ENCODE measurements around the gene ATP8B2. TPM values are rescaled to one million over a fixed set of nuclear protein-coding genes. Genes with fewer than 3 reads are reported as not detected.

Gene ATP8B2
- total RNA-seq, 1 experiment from 2014 or later = 50.0 TPM

DNA sequence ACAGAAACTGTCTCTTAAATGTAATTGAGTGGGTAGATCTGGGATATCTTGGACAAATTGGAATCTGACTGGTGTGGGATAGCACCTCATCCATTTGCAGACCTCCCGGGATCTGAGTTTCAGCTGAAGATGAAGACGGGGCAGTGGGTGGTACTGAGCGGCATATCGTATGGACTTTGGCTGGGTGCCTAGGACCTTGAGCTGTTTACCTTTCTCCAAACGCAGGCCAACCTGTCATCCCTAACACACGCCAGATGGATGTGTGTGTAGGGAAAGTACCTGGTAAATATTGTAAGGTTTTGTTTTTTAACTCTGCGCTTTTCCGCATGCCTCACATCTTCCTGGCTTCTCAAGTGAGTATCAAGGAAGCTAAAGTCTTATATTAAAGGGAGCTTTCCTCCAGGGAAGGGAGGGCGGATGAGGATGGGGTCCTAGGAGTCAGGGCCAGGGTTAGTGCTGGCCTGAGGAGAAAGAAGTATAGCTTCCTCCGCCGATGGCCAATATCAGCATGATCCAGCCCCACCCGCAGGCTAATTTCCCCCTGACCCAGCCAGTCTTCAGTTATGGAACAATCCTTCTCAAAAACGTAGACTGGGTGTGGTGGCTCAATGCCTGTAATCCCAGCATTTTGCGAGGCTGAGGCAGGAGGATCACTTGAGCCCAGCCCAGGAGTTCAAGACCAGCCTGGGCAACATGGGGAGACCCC, 26.2 kb downstream of the ATP8B2 start:
- ChIA-PET CTCF (interaction anchor here (0.6 to 3.9 kb wide), 5 partner anchors 17 to 195 kb away, joined by 4 to 19 read pairs (median 10); partner anchors contain the start of gene ATP8B2), POLR2A (no interaction called here)
- DNase-seq (ENCODE audit: low spot score) (no peak), ATAC-seq (no peak)
- Mint-ChIP-seq H3K4me3 (peak overlapping the region; percentile 24; the same call in 1 of the 2 replicates), H3K27ac (no peak overlapping the region), H3K27me3 (ENCODE audit: low read depth) (peaks cover 22% of the 10 kb centered on the region), H3K4me1 (peaks cover 13% of the 10 kb centered on the region), H3K9me3 (no peaks in the 10 kb centered on the region), H3K36me3 (peaks cover 25% of the 10 kb centered on the region)
- TF ChIP-seq, protein P1, sequence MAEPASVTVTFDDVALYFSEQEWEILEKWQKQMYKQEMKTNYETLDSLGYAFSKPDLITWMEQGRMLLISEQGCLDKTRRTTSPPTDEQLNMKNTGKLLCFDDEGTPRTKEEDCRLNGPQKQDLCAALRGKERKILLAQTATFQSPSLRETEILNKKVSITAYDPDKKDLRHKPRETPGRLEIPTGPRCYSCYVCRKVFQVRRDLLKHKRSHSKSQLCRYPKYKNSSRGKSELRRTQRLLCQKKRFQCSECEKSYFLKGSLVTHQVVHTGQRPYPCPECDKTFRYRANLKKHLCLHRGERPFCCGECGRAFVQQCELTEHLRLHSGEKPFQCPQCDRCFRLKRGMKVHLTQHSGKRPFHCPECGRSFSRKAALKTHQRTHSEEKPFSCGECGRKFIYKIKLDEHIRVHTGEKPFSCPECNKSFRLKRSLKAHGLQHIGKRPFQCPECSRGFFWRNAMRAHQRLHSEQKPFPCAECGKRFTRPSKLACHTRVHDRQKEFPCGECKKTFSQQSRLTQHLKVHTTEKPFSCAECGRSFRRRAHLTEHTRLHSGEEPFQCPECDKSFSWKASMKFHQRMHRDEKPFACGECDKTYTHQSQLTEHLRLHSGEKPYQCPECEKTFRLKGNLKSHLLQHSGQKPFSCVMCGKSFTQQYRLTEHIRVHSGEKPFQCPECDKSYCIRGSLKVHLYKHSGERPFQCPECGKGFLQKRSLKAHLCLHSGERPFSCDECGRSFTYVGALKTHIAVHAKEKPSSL (CRISPR knock-in tag; conservative IDR thresholded peaks at IDR 0.05) = no peak
- TF ChIP-seq, protein P2, sequence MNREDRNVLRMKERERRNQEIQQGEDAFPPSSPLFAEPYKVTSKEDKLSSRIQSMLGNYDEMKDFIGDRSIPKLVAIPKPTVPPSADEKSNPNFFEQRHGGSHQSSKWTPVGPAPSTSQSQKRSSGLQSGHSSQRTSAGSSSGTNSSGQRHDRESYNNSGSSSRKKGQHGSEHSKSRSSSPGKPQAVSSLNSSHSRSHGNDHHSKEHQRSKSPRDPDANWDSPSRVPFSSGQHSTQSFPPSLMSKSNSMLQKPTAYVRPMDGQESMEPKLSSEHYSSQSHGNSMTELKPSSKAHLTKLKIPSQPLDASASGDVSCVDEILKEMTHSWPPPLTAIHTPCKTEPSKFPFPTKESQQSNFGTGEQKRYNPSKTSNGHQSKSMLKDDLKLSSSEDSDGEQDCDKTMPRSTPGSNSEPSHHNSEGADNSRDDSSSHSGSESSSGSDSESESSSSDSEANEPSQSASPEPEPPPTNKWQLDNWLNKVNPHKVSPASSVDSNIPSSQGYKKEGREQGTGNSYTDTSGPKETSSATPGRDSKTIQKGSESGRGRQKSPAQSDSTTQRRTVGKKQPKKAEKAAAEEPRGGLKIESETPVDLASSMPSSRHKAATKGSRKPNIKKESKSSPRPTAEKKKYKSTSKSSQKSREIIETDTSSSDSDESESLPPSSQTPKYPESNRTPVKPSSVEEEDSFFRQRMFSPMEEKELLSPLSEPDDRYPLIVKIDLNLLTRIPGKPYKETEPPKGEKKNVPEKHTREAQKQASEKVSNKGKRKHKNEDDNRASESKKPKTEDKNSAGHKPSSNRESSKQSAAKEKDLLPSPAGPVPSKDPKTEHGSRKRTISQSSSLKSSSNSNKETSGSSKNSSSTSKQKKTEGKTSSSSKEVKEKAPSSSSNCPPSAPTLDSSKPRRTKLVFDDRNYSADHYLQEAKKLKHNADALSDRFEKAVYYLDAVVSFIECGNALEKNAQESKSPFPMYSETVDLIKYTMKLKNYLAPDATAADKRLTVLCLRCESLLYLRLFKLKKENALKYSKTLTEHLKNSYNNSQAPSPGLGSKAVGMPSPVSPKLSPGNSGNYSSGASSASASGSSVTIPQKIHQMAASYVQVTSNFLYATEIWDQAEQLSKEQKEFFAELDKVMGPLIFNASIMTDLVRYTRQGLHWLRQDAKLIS (CRISPR knock-in tag; IDR thresholded peaks at IDR 0.05; ENCODE audit: borderline replicate concordance) = no peak
- TF ChIP-seq TEAD4 (CRISPR knock-in tag; IDR thresholded peaks at IDR 0.05) (no peak), KAT7 (CRISPR knock-in tag; IDR thresholded peaks at IDR 0.05; ENCODE audit: borderline replicate concordance) (no peak), TCF7 (CRISPR knock-in tag; IDR thresholded peaks at IDR 0.05; ENCODE audit: low read depth) (no peak), GTF2I (CRISPR knock-in tag; conservative IDR thresholded peaks at IDR 0.05) (no peak), SMAD3 (CRISPR knock-in tag; IDR thresholded peaks at IDR 0.05; ENCODE audit: borderline replicate concordance) (no peak), GRHL2 (CRISPR knock-in tag; IDR thresholded peaks at IDR 0.05; ENCODE audit: insufficient replicate concordance, severe bottlenecking) (no peak), GABPB1 (CRISPR knock-in tag; IDR thresholded peaks at IDR 0.05) (no peak), RELA (CRISPR knock-in tag; IDR thresholded peaks at IDR 0.05; ENCODE audit: borderline replicate concordance) (no peak), JAZF1 (CRISPR knock-in tag; IDR thresholded peaks at IDR 0.05) (no peak), IRF2 (CRISPR knock-in tag; IDR thresholded peaks at IDR 0.05; ENCODE audit: borderline replicate concordance, low read depth) (no peak), ZNF423 (CRISPR knock-in tag; IDR thresholded peaks at IDR 0.05) (no peak)
- TF ChIP-seq, protein P3, sequence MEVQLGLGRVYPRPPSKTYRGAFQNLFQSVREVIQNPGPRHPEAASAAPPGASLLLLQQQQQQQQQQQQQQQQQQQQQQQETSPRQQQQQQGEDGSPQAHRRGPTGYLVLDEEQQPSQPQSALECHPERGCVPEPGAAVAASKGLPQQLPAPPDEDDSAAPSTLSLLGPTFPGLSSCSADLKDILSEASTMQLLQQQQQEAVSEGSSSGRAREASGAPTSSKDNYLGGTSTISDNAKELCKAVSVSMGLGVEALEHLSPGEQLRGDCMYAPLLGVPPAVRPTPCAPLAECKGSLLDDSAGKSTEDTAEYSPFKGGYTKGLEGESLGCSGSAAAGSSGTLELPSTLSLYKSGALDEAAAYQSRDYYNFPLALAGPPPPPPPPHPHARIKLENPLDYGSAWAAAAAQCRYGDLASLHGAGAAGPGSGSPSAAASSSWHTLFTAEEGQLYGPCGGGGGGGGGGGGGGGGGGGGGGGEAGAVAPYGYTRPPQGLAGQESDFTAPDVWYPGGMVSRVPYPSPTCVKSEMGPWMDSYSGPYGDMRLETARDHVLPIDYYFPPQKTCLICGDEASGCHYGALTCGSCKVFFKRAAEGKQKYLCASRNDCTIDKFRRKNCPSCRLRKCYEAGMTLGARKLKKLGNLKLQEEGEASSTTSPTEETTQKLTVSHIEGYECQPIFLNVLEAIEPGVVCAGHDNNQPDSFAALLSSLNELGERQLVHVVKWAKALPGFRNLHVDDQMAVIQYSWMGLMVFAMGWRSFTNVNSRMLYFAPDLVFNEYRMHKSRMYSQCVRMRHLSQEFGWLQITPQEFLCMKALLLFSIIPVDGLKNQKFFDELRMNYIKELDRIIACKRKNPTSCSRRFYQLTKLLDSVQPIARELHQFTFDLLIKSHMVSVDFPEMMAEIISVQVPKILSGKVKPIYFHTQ (CRISPR knock-in tag; IDR thresholded peaks at IDR 0.05) = no peak
- TF ChIP-seq, protein P4, sequence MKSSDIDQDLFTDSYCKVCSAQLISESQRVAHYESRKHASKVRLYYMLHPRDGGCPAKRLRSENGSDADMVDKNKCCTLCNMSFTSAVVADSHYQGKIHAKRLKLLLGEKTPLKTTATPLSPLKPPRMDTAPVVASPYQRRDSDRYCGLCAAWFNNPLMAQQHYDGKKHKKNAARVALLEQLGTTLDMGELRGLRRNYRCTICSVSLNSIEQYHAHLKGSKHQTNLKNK (CRISPR knock-in tag; IDR thresholded peaks at IDR 0.05) = no peak
- TF ChIP-seq, protein P5, sequence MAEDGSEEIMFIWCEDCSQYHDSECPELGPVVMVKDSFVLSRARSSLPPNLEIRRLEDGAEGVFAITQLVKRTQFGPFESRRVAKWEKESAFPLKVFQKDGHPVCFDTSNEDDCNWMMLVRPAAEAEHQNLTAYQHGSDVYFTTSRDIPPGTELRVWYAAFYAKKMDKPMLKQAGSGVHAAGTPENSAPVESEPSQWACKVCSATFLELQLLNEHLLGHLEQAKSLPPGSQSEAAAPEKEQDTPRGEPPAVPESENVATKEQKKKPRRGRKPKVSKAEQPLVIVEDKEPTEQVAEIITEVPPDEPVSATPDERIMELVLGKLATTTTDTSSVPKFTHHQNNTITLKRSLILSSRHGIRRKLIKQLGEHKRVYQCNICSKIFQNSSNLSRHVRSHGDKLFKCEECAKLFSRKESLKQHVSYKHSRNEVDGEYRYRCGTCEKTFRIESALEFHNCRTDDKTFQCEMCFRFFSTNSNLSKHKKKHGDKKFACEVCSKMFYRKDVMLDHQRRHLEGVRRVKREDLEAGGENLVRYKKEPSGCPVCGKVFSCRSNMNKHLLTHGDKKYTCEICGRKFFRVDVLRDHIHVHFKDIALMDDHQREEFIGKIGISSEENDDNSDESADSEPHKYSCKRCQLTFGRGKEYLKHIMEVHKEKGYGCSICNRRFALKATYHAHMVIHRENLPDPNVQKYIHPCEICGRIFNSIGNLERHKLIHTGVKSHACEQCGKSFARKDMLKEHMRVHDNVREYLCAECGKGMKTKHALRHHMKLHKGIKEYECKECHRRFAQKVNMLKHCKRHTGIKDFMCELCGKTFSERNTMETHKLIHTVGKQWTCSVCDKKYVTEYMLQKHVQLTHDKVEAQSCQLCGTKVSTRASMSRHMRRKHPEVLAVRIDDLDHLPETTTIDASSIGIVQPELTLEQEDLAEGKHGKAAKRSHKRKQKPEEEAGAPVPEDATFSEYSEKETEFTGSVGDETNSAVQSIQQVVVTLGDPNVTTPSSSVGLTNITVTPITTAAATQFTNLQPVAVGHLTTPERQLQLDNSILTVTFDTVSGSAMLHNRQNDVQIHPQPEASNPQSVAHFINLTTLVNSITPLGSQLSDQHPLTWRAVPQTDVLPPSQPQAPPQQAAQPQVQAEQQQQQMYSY (CRISPR knock-in tag; IDR thresholded peaks at IDR 0.05) = no peak
- TF ChIP-seq, protein P6, sequence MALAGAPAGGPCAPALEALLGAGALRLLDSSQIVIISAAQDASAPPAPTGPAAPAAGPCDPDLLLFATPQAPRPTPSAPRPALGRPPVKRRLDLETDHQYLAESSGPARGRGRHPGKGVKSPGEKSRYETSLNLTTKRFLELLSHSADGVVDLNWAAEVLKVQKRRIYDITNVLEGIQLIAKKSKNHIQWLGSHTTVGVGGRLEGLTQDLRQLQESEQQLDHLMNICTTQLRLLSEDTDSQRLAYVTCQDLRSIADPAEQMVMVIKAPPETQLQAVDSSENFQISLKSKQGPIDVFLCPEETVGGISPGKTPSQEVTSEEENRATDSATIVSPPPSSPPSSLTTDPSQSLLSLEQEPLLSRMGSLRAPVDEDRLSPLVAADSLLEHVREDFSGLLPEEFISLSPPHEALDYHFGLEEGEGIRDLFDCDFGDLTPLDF (CRISPR knock-in tag; IDR thresholded peaks at IDR 0.05) = no peak
- TF ChIP-seq, protein P7, sequence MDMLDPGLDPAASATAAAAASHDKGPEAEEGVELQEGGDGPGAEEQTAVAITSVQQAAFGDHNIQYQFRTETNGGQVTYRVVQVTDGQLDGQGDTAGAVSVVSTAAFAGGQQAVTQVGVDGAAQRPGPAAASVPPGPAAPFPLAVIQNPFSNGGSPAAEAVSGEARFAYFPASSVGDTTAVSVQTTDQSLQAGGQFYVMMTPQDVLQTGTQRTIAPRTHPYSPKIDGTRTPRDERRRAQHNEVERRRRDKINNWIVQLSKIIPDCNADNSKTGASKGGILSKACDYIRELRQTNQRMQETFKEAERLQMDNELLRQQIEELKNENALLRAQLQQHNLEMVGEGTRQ (CRISPR knock-in tag; IDR thresholded peaks at IDR 0.05) = no peak
- TF ChIP-seq, protein P8, sequence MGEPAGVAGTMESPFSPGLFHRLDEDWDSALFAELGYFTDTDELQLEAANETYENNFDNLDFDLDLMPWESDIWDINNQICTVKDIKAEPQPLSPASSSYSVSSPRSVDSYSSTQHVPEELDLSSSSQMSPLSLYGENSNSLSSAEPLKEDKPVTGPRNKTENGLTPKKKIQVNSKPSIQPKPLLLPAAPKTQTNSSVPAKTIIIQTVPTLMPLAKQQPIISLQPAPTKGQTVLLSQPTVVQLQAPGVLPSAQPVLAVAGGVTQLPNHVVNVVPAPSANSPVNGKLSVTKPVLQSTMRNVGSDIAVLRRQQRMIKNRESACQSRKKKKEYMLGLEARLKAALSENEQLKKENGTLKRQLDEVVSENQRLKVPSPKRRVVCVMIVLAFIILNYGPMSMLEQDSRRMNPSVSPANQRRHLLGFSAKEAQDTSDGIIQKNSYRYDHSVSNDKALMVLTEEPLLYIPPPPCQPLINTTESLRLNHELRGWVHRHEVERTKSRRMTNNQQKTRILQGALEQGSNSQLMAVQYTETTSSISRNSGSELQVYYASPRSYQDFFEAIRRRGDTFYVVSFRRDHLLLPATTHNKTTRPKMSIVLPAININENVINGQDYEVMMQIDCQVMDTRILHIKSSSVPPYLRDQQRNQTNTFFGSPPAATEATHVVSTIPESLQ (CRISPR knock-in tag; IDR thresholded peaks at IDR 0.05) = no peak

Data from WTC11 (cell line).